ENCODE data around the gene DNAJC16.

DNA sequence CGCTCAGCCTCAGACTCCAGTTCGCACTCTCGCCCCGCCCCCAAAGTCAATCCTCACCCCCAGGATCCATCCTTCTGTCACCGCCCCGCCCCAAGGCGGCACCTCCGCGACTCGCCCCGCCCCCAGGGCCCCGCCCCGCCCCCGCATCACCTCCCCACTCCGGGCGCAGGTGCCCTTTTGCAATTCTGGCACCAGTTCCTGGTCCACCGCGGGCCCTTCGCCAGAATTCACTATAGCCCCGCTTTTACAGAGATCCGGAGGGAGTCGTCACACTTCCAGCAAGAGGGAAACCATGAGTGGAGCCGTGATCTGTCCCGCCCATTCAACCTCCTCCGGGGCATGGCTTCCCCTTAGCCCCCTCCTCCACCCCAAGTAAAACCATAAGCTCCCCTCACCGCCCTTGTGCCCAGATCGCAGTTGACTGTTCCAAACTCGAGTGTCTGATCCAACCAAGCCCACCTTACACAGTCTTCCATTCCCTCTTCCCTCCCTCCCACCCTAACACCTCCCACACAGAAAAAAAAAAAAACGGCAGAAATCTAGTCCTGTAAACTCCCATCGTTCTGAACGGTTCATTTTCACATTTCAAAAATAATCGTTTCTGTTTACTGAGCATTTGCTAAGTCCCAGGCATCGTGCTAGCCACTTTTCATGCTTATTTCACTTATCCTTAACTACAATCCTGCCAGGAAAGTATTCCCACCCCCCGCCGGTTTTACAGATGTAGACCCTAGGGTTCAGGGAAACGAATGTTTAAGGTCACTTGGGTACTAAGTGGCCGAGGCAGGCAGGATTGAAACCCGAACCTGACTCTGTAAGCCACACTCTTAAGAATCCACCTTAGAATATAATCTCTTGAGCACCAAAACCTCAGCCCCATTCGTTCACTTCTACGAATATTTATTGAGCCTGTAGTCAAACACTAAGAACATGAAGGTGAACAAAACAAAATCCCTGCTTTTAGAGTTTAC, 1.3 kb upstream of the DNAJC16 start:
- TF ChIP-seq POLR2A (IDR thresholded peaks at IDR 0.05) (peak in 1 of 2 donors; percentile 21), POLR2AphosphoS5 (IDR thresholded peaks at IDR 0.05) (peak; percentile 34 to 67 (median 47))
- TF ChIP-seq, protein P1, sequence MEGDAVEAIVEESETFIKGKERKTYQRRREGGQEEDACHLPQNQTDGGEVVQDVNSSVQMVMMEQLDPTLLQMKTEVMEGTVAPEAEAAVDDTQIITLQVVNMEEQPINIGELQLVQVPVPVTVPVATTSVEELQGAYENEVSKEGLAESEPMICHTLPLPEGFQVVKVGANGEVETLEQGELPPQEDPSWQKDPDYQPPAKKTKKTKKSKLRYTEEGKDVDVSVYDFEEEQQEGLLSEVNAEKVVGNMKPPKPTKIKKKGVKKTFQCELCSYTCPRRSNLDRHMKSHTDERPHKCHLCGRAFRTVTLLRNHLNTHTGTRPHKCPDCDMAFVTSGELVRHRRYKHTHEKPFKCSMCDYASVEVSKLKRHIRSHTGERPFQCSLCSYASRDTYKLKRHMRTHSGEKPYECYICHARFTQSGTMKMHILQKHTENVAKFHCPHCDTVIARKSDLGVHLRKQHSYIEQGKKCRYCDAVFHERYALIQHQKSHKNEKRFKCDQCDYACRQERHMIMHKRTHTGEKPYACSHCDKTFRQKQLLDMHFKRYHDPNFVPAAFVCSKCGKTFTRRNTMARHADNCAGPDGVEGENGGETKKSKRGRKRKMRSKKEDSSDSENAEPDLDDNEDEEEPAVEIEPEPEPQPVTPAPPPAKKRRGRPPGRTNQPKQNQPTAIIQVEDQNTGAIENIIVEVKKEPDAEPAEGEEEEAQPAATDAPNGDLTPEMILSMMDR (IDR thresholded peaks at IDR 0.05) = no peak

Measured in sigmoid colon (tissue), 4 donors.